Endothelial cell of umbilical vein (primary cell): Measurements from ENCODE around the gene PRR9.

Experiments used
- EZH2 ChIP-seq: IDR thresholded peaks from 2 replicates; pipeline ENCODE4 v1.6.1; 2012; ENCODE audit warnings: borderline replicate concordance, low read depth, mild to moderate bottlenecking, moderate library complexity, low read length, inconsistent platforms; ENCODE audit not compliant: severe bottlenecking
- FOS ChIP-seq: IDR thresholded peaks from 2 replicates; pipeline ENCODE4 v1.6.1; 2011; ENCODE audit warnings: mild to moderate bottlenecking, low read length, moderate library complexity, borderline replicate concordance; ENCODE audit not compliant: insufficient read depth
- GATA2 ChIP-seq: IDR thresholded peaks from 2 replicates; pipeline ENCODE4 v1.7.0; 2011; ENCODE audit warnings: low read depth, mild to moderate bottlenecking, moderate library complexity, mixed read lengths, low read length; ENCODE audit not compliant: insufficient read length, insufficient read depth
- MYC ChIP-seq: IDR thresholded peaks from one replicate; pipeline ENCODE4 v1.6.1; 2011; ENCODE audit warnings: mild to moderate bottlenecking, low read depth, low read length
- POLR2A ChIP-seq: IDR thresholded peaks from 2 replicates; pipeline ENCODE4 v1.6.1; 2012; ENCODE audit warnings: low read depth, mild to moderate bottlenecking, control low read depth, low read length
- POLR2AphosphoS5 ChIP-seq: IDR thresholded peaks from 2 replicates; pipeline ENCODE4 v1.6.1; 2012; ENCODE audit warnings: low read depth, mild to moderate bottlenecking, control low read depth, low read length, moderate library complexity; ENCODE audit not compliant: insufficient read depth
- TF ChIP-seq, protein P1 (sequence below), 2 donors: IDR thresholded peaks; 1 replicate in 1 of 2; 2 replicates in 1 of 2; pipeline ENCODE4 v1.5.1; 2011; ENCODE audit warnings: low read length in 2 of 2, mild to moderate bottlenecking in 2 of 2, moderate library complexity in 2 of 2, control low read depth in 1 of 2, inconsistent platforms in 1 of 2, low read depth in 1 of 2; ENCODE audit not compliant: insufficient read depth in 1 of 2; ENCODE audit errors: extremely low read depth in 1 of 2
- TF ChIP-seq, protein P2 (sequence below): IDR thresholded peaks from 2 replicates; pipeline ENCODE4 v1.6.1; 2011; ENCODE audit not compliant: insufficient read depth, insufficient read length

GRCh38 chr1:153231785-153232184, 14.4 kb downstream of the PRR9 start:
- TF ChIP-seq, protein P1, sequence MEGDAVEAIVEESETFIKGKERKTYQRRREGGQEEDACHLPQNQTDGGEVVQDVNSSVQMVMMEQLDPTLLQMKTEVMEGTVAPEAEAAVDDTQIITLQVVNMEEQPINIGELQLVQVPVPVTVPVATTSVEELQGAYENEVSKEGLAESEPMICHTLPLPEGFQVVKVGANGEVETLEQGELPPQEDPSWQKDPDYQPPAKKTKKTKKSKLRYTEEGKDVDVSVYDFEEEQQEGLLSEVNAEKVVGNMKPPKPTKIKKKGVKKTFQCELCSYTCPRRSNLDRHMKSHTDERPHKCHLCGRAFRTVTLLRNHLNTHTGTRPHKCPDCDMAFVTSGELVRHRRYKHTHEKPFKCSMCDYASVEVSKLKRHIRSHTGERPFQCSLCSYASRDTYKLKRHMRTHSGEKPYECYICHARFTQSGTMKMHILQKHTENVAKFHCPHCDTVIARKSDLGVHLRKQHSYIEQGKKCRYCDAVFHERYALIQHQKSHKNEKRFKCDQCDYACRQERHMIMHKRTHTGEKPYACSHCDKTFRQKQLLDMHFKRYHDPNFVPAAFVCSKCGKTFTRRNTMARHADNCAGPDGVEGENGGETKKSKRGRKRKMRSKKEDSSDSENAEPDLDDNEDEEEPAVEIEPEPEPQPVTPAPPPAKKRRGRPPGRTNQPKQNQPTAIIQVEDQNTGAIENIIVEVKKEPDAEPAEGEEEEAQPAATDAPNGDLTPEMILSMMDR (IDR thresholded peaks at IDR 0.05; ENCODE audit: extremely low read depth in 1 of 2, insufficient read depth in 1 of 2, low read depth in 1 of 2, low read length in 2 of 2) = no peak
- no peak for TF ChIP-seq POLR2A
- no peak for TF ChIP-seq MYC
- TF ChIP-seq, protein P2, sequence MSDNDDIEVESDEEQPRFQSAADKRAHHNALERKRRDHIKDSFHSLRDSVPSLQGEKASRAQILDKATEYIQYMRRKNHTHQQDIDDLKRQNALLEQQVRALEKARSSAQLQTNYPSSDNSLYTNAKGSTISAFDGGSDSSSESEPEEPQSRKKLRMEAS = no peak
- TF ChIP-seq POLR2AphosphoS5 = no peak
- TF ChIP-seq GATA2 = no peak
- TF ChIP-seq EZH2 = no peak
- no peak for TF ChIP-seq FOS
